ENCODE data around the gene NR1H3. TPM values are rescaled to one million over a fixed set of nuclear protein-coding genes. Genes with fewer than 3 reads are reported as not detected.

The NR1H3 gene
- total and polyA plus RNA-seq, 2 donors = 26.3 to 100 TPM

GRCh38 chr11:47220401-47220821 lies 37.4 kb upstream of the NR1H3 start:
- 92% methylated on average over 1 of the region's 1 CpG for WGBS
- Histone ChIP-seq H3K4me1 (ENCODE audit: control insufficient read depth in 2 of 2, insufficient read depth in 2 of 2, low read length in 2 of 2) (peaks cover 10 to 15% of the 10 kb centered on the region in 2 donors), H3K36me3 (ENCODE audit: control insufficient read depth in 2 of 2, insufficient read depth in 2 of 2, low read length in 1 of 2) (peaks cover 21 to 25% of the 10 kb centered on the region in 2 donors), H3K27ac (ENCODE audit: low read depth in 1 of 2, low read length in 1 of 2) (no peak overlapping the region), H3K27me3 (ENCODE audit: control insufficient read depth in 2 of 2, insufficient read depth in 1 of 2, low read length in 1 of 2) (no peaks in the 10 kb centered on the region), H3K9me3 (ENCODE audit: control insufficient read depth in 2 of 2, insufficient read depth in 1 of 2, low read length in 1 of 2) (no peaks in the 10 kb centered on the region), H3K4me3 (ENCODE audit: low read length in 2 of 2) (no peak overlapping the region)
- DNase-seq (ENCODE audit: low read depth in 6 of 9, low spot score in 9 of 9) = no peak

DNA sequence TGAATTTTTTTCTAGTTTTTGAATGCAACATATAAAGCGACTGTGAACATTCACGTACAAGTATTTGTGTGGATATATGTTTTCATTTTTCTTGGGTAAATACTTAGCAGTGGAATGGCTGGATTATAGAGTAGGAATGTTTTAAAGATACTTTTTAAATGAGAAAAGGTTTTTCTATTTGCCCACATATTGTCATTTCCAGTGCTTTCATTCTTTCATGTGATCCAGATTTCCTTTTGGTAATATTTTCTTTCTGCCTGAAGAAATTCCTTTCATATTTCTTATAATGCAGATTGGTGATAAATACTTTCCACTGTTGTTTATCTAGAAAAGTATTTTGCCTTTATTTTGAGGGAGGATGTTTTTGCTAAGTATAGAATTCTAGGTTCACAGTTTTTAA lies 35.1 kb upstream of the NR1H3 start:
- Histone ChIP-seq H3K9me3 (ENCODE audit: control insufficient read depth in 2 of 2, insufficient read depth in 1 of 2, low read length in 1 of 2) (no peaks in the 10 kb centered on the region), H3K36me3 (ENCODE audit: control insufficient read depth in 2 of 2, insufficient read depth in 2 of 2, low read length in 1 of 2) (peaks cover 32% of the 10 kb centered on the region in 2 donors), H3K4me1 (ENCODE audit: control insufficient read depth in 2 of 2, insufficient read depth in 2 of 2, low read length in 2 of 2) (no peaks in the 10 kb centered on the region), H3K4me3 (ENCODE audit: low read length in 2 of 2) (no peak overlapping the region), H3K27ac (ENCODE audit: low read depth in 1 of 2, low read length in 1 of 2) (no peak overlapping the region), H3K27me3 (ENCODE audit: control insufficient read depth in 2 of 2, insufficient read depth in 1 of 2, low read length in 1 of 2) (no peaks in the 10 kb centered on the region)
- DNase-seq (ENCODE audit: low read depth in 6 of 9, low spot score in 9 of 9) = no peak
- 99% methylated on average over 2 of the region's 2 CpGs for WGBS

- Histone ChIP-seq H3K27me3 (ENCODE audit: control insufficient read depth in 2 of 2, insufficient read depth in 1 of 2, low read length in 1 of 2) (no peaks in the 10 kb centered on the region), H3K4me3 (ENCODE audit: low read length in 2 of 2) (no peak overlapping the region), H3K27ac (ENCODE audit: low read depth in 1 of 2, low read length in 1 of 2) (no peak overlapping the region), H3K9me3 (ENCODE audit: control insufficient read depth in 2 of 2, insufficient read depth in 1 of 2, low read length in 1 of 2) (no peaks in the 10 kb centered on the region), H3K4me1 (ENCODE audit: control insufficient read depth in 2 of 2, insufficient read depth in 2 of 2, low read length in 2 of 2) (no peaks in the 10 kb centered on the region), H3K36me3 (ENCODE audit: control insufficient read depth in 2 of 2, insufficient read depth in 2 of 2, low read length in 1 of 2) (peaks cover 26 to 42% of the 10 kb centered on the region in 2 donors)
- no peak for DNase-seq (ENCODE audit: low read depth in 6 of 9, low spot score in 9 of 9)
- 98% methylated on average over 7 of the region's 7 CpGs for WGBS
Measured at GRCh38 chr11:47225552-47226400, 32.0 kb upstream of the NR1H3 start.

GRCh38 chr11:47229161-47229560 lies 28.6 kb upstream of the NR1H3 start:
- DNase-seq (ENCODE audit: low read depth in 6 of 9, low spot score in 9 of 9) = no peak

GRCh38 chr11:47233051-47233450 lies 24.7 kb upstream of the NR1H3 start:
- peaks cover 38 to 55% of the 10 kb centered on the region in 2 donors for H3K36me3 ChIP-seq (ENCODE audit: control insufficient read depth in 2 of 2, insufficient read depth in 2 of 2, low read length in 1 of 2)
- WGBS = over 99% methylated on average over 4 of the region's 4 CpGs
- H3K9me3 ChIP-seq (ENCODE audit: control insufficient read depth in 2 of 2, insufficient read depth in 1 of 2, low read length in 1 of 2) = no peaks in the 10 kb centered on the region
- no peaks in the 10 kb centered on the region for H3K27me3 ChIP-seq (ENCODE audit: control insufficient read depth in 2 of 2, insufficient read depth in 1 of 2, low read length in 1 of 2)
- peaks cover 0 to 3% of the 10 kb centered on the region in 2 donors for H3K4me1 ChIP-seq (ENCODE audit: control insufficient read depth in 2 of 2, insufficient read depth in 2 of 2, low read length in 2 of 2)
- H3K4me3 ChIP-seq (ENCODE audit: low read length in 2 of 2) = no peak overlapping the region
- no peak overlapping the region for H3K27ac ChIP-seq (ENCODE audit: low read depth in 1 of 2, low read length in 1 of 2)
- no peak for DNase-seq (ENCODE audit: low read depth in 6 of 9, low spot score in 9 of 9)

More at GRCh38 chr11:47229161-47229560, 28.6 kb upstream of the NR1H3 start:
- Histone ChIP-seq H3K27ac (ENCODE audit: low read depth in 1 of 2, low read length in 1 of 2) (peak overlapping the region in 1 of 2 donors; percentile 15), H3K36me3 (ENCODE audit: control insufficient read depth in 2 of 2, insufficient read depth in 2 of 2, low read length in 1 of 2) (peaks cover 24 to 41% of the 10 kb centered on the region in 2 donors), H3K4me1 (ENCODE audit: control insufficient read depth in 2 of 2, insufficient read depth in 2 of 2, low read length in 2 of 2) (no peaks in the 10 kb centered on the region), H3K27me3 (ENCODE audit: control insufficient read depth in 2 of 2, insufficient read depth in 1 of 2, low read length in 1 of 2) (no peaks in the 10 kb centered on the region), H3K9me3 (ENCODE audit: control insufficient read depth in 2 of 2, insufficient read depth in 1 of 2, low read length in 1 of 2) (no peaks in the 10 kb centered on the region), H3K4me3 (ENCODE audit: low read length in 2 of 2) (no peak overlapping the region)
- WGBS = 98% methylated on average over 8 of the region's 8 CpGs

DNA sequence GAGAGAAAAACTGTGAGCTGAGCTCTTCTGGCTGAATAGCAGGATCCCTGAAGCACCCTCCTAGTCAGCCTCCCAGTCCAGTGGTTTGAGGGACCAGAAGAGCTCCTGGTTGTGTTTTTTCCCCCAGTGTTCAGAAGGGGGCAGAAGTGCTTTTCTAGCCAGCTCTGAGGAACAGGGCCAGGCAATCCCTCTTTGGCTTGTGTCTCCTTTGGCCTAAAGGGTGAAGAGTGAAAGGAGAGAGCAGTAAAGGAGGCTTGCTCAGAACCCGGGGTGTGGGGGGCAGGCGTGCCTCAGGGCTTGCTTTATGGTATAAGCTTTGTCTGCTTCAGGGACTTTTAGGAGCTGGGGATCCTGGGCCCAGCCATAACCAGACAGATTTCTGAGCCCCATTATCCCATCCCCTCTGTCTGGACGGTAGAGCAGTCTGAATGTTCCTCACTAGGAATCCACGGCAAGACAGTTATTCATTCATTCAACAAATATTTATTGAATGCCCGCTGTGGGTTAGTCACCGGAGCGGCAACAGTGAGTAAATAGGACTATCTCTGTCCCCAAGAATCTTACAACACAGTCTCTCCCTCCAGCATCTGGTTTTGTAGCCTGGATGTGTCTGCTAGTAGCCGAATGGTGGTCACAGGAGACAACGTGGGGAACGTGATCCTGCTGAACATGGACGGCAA lies 23.7 kb upstream of the NR1H3 start:
- Histone ChIP-seq H3K4me3 (ENCODE audit: low read length in 2 of 2) (no peak overlapping the region), H3K27me3 (ENCODE audit: control insufficient read depth in 2 of 2, insufficient read depth in 1 of 2, low read length in 1 of 2) (no peaks in the 10 kb centered on the region), H3K27ac (ENCODE audit: low read depth in 1 of 2, low read length in 1 of 2) (peak overlapping the region in 1 of 2 donors; percentile 55), H3K36me3 (ENCODE audit: control insufficient read depth in 2 of 2, insufficient read depth in 2 of 2, low read length in 1 of 2) (peaks cover 46 to 51% of the 10 kb centered on the region in 2 donors), H3K4me1 (ENCODE audit: control insufficient read depth in 2 of 2, insufficient read depth in 2 of 2, low read length in 2 of 2) (peaks cover 0 to 3% of the 10 kb centered on the region in 2 donors), H3K9me3 (ENCODE audit: control insufficient read depth in 2 of 2, insufficient read depth in 1 of 2, low read length in 1 of 2) (no peaks in the 10 kb centered on the region)
- DNase-seq (ENCODE audit: low read depth in 6 of 9, low spot score in 9 of 9) = no peak
- 82% methylated on average over 11 of the region's 11 CpGs for WGBS

DNA sequence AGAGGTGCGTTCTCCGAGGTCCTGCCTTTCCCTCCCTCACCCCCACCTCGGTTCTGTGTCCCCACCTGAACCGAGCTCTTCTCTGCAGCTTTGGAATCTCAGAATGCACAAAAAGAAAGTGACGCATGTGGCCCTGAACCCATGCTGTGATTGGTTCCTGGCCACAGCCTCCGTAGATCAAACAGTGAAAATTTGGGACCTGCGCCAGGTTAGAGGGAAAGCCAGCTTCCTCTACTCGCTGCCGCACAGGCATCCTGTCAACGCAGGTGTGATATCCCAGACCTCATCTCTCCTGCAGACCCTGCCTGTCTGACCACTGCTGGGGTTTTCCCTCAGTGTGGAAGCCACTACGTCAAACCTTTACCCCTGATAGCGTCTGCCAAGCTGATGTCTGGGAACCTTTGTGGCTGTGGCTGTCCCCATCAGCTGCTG lies 23.1 kb upstream of the NR1H3 start:
- no peaks in the 10 kb centered on the region for H3K9me3 ChIP-seq (ENCODE audit: control insufficient read depth in 2 of 2, insufficient read depth in 1 of 2, low read length in 1 of 2)
- 29% methylated on average over 12 of the region's 12 CpGs for WGBS
- peaks cover 0 to 3% of the 10 kb centered on the region in 2 donors for H3K4me1 ChIP-seq (ENCODE audit: control insufficient read depth in 2 of 2, insufficient read depth in 2 of 2, low read length in 2 of 2)
- no peaks in the 10 kb centered on the region for H3K27me3 ChIP-seq (ENCODE audit: control insufficient read depth in 2 of 2, insufficient read depth in 1 of 2, low read length in 1 of 2)
- DNase-seq (ENCODE audit: low read depth in 6 of 9, low spot score in 9 of 9) = peak in 1 of 9 donors; percentile 26
- H3K4me3 ChIP-seq (ENCODE audit: low read length in 2 of 2) = no peak overlapping the region
- peaks cover 51 to 52% of the 10 kb centered on the region in 2 donors for H3K36me3 ChIP-seq (ENCODE audit: control insufficient read depth in 2 of 2, insufficient read depth in 2 of 2, low read length in 1 of 2)
- peak overlapping the region in 1 of 2 donors; percentile 64 for H3K27ac ChIP-seq (ENCODE audit: low read depth in 1 of 2, low read length in 1 of 2)

GRCh38 chr11:47235163-47235562 lies 22.6 kb upstream of the NR1H3 start:
- no peak for DNase-seq (ENCODE audit: low read depth in 6 of 9, low spot score in 9 of 9)
- peaks cover 0 to 3% of the 10 kb centered on the region in 2 donors for H3K4me1 ChIP-seq (ENCODE audit: control insufficient read depth in 2 of 2, insufficient read depth in 2 of 2, low read length in 2 of 2)
- no peaks in the 10 kb centered on the region for H3K9me3 ChIP-seq (ENCODE audit: control insufficient read depth in 2 of 2, insufficient read depth in 1 of 2, low read length in 1 of 2)
- H3K27ac ChIP-seq (ENCODE audit: low read depth in 1 of 2, low read length in 1 of 2) = peak overlapping the region; percentile 64
- H3K36me3 ChIP-seq (ENCODE audit: control insufficient read depth in 2 of 2, insufficient read depth in 2 of 2, low read length in 1 of 2) = peaks cover 52 to 55% of the 10 kb centered on the region in 2 donors
- H3K4me3 ChIP-seq (ENCODE audit: low read length in 2 of 2) = no peak overlapping the region
- WGBS = 96% methylated on average over 12 of the region's 12 CpGs
- H3K27me3 ChIP-seq (ENCODE audit: control insufficient read depth in 2 of 2, insufficient read depth in 1 of 2, low read length in 1 of 2) = no peaks in the 10 kb centered on the region

GRCh38 chr11:47236482-47236881 lies 21.3 kb upstream of the NR1H3 start:
- no peaks in the 10 kb centered on the region for H3K9me3 ChIP-seq (ENCODE audit: control insufficient read depth in 2 of 2, insufficient read depth in 1 of 2, low read length in 1 of 2)
- H3K27ac ChIP-seq (ENCODE audit: low read depth in 1 of 2, low read length in 1 of 2) = no peak overlapping the region
- no peak overlapping the region for H3K4me3 ChIP-seq (ENCODE audit: low read length in 2 of 2)
- 98% methylated on average over 5 of the region's 5 CpGs for WGBS
- no peak for DNase-seq (ENCODE audit: low read depth in 6 of 9, low spot score in 9 of 9)
- peaks cover 0 to 3% of the 10 kb centered on the region in 2 donors for H3K4me1 ChIP-seq (ENCODE audit: control insufficient read depth in 2 of 2, insufficient read depth in 2 of 2, low read length in 2 of 2)
- peaks cover 54 to 64% of the 10 kb centered on the region in 2 donors for H3K36me3 ChIP-seq (ENCODE audit: control insufficient read depth in 2 of 2, insufficient read depth in 2 of 2, low read length in 1 of 2)
- no peaks in the 10 kb centered on the region for H3K27me3 ChIP-seq (ENCODE audit: control insufficient read depth in 2 of 2, insufficient read depth in 1 of 2, low read length in 1 of 2)

Data from thymus (tissue), 11 donors.